HG02981 (cell line): ENCODE data around the gene EEFSEC.

Experiments
- ATAC-seq: cut with Tn5 transposase; IDR thresholded peaks from one replicate; pipeline ENCODE4 v1.9.1; 2021; ENCODE audit warnings: mild to moderate bottlenecking, moderate library complexity; ENCODE audit not compliant: unreplicated experiment

The EEFSEC gene

GRCh38 chr3:128283421-128283820 is 130.1 kb downstream of the EEFSEC start:
- ATAC-seq: no peak

GRCh38 chr3:128285042-128285966 is 132.0 kb downstream of the EEFSEC start:
- no peak for ATAC-seq

- ATAC-seq: no peak
Observed at GRCh38 chr3:128285967-128286321, 132.7 kb downstream of the EEFSEC start.

- ATAC-seq: no peak
Observed at GRCh38 chr3:128286691-128287090, 133.4 kb downstream of the EEFSEC start.

- ATAC-seq: no peak
Observed at GRCh38 chr3:128287216-128287615, 133.9 kb downstream of the EEFSEC start.

- ATAC-seq: no peak
Observed at GRCh38 chr3:128289534-128289933, 136.3 kb downstream of the EEFSEC start.

GRCh38 chr3:128290484-128290883 is 137.2 kb downstream of the EEFSEC start:
- ATAC-seq: no peak

- no peak for ATAC-seq
Observed at GRCh38 chr3:128293930-128294329, 140.6 kb downstream of the EEFSEC start.

GRCh38 chr3:128294999-128295468 is 141.8 kb downstream of the EEFSEC start:
- ATAC-seq: no peak

- ATAC-seq: no peak
Observed at GRCh38 chr3:128296469-128297251, 143.4 kb downstream of the EEFSEC start.

- ATAC-seq: no peak
Observed at GRCh38 chr3:128297401-128298138, 144.3 kb downstream of the EEFSEC start.

GRCh38 chr3:128301186-128302023 is 148.1 kb downstream of the EEFSEC start:
- ATAC-seq: no peak

GRCh38 chr3:128306481-128306880 is 153.2 kb downstream of the EEFSEC start:
- ATAC-seq: no peak

GRCh38 chr3:128307029-128307633 is 153.8 kb downstream of the EEFSEC start:
- no peak for ATAC-seq

- ATAC-seq: no peak
Observed at GRCh38 chr3:128307781-128308469, 154.6 kb downstream of the EEFSEC start.

- ATAC-seq: no peak
Observed at GRCh38 chr3:128309026-128309425, 155.7 kb downstream of the EEFSEC start.

- ATAC-seq: no peak
Observed at GRCh38 chr3:128310286-128311058, 157.2 kb downstream of the EEFSEC start.

GRCh38 chr3:128311441-128311844 is 158.2 kb downstream of the EEFSEC start:
- ATAC-seq: no peak
